ENCODE measurements around the gene FAM118A.

The FAM118A gene

GRCh38 chr22:45381348-45381747 lies 71.6 kb downstream of the FAM118A start:
- no peak for DNase-seq (ENCODE audit: low spot score)

- DNase-seq (ENCODE audit: low spot score): no peak
Observed at GRCh38 chr22:45389546-45389945, 79.8 kb downstream of the FAM118A start.

All from RKO (cell line).